ENCODE measurements around the gene S100Z.
"Not testable (repeated sequence)": the region's sequence is repeated elsewhere in the genome, so short reads cannot be mapped to it uniquely, and the experiment has no call there.

The S100Z gene

GRCh38 chr5:76831110-76831452 is 18.7 kb upstream of the S100Z start:
- no peak for DNase-seq

- DNase-seq: no peak
Observed at GRCh38 chr5:76836181-76836580, 13.6 kb upstream of the S100Z start.

- DNase-seq: no peak
Observed at GRCh38 chr5:76836585-76836984, 13.2 kb upstream of the S100Z start.

- no peak for DNase-seq
Observed at GRCh38 chr5:76838481-76839261, 11.1 kb upstream of the S100Z start.

GRCh38 chr5:76841361-76841760 is 8.5 kb upstream of the S100Z start:
- no peak for DNase-seq

GRCh38 chr5:76845890-76846289 is 3.9 kb upstream of the S100Z start:
- no peak for DNase-seq

- no peak for DNase-seq
Observed at GRCh38 chr5:76850543-76851145, 830 bp downstream of the S100Z start.

- no peak for DNase-seq
Observed at GRCh38 chr5:76851728-76852369, 2.0 kb downstream of the S100Z start.

- no peak for DNase-seq
Observed at GRCh38 chr5:76852772-76853171, 3.0 kb downstream of the S100Z start.

- DNase-seq: not testable (repeated sequence)
Observed at GRCh38 chr5:76853741-76854140, 3.9 kb downstream of the S100Z start.

- DNase-seq: no peak
Observed at GRCh38 chr5:76854644-76855043, 4.8 kb downstream of the S100Z start.

- not testable (repeated sequence) for DNase-seq
Observed at GRCh38 chr5:76855501-76855900, 5.7 kb downstream of the S100Z start.

- DNase-seq: peak; percentile 27
Observed at GRCh38 chr5:76855961-76856360, 6.1 kb downstream of the S100Z start.

- DNase-seq: not testable (repeated sequence)
Observed at GRCh38 chr5:76856800-76857199, 7.0 kb downstream of the S100Z start.

GRCh38 chr5:76859591-76860247 is 9.9 kb downstream of the S100Z start:
- DNase-seq: no peak

- no peak for DNase-seq
Observed at GRCh38 chr5:76861612-76862011, 11.8 kb downstream of the S100Z start.

- DNase-seq: no peak
Observed at GRCh38 chr5:76863001-76863400, 13.2 kb downstream of the S100Z start.

GRCh38 chr5:76866503-76866902 is 16.7 kb downstream of the S100Z start:
- DNase-seq: no peak

GRCh38 chr5:76867038-76867437 is 17.2 kb downstream of the S100Z start:
- DNase-seq: no peak

GRCh38 chr5:76867827-76868693 is 18.2 kb downstream of the S100Z start:
- DNase-seq: peak; percentile 46

- DNase-seq: no peak
Observed at GRCh38 chr5:76870046-76870445, 20.2 kb downstream of the S100Z start.

GRCh38 chr5:76874088-76874581 is 24.3 kb downstream of the S100Z start:
- DNase-seq: no peak

Data from central memory CD4-positive, alpha-beta T cell (primary cell).